SK-N-SH (cell line): ENCODE results near the gene RIC3.

Experiments used
- GABPA ChIP-seq: IDR thresholded peaks from 2 replicates; pipeline ENCODE4 v1.4.0; 2012; ENCODE audit warnings: low read depth, mild to moderate bottlenecking
- JUND ChIP-seq: IDR thresholded peaks from 2 replicates; pipeline ENCODE4 v1.4.0; 2012
- NFIC ChIP-seq: IDR thresholded peaks from 2 replicates; pipeline ENCODE4 v1.4.0; 2012; ENCODE audit warnings: borderline replicate concordance
- PBX3 ChIP-seq: IDR thresholded peaks from 2 replicates; pipeline ENCODE4; 2012
- POLR2AphosphoS5 ChIP-seq: IDR thresholded peaks from 2 replicates; pipeline ENCODE4 v1.6.1; 2012; ENCODE audit warnings: low read depth, low read length
- RAD21 ChIP-seq: IDR thresholded peaks from 2 replicates; pipeline ENCODE4 v1.6.1; 2012; ENCODE audit warnings: mild to moderate bottlenecking, low read length
- RFX5 ChIP-seq: IDR thresholded peaks from 2 replicates; pipeline ENCODE4 v1.6.1; 2012; ENCODE audit warnings: mild to moderate bottlenecking, improper control_type of control experiment, low read length
- RXRA ChIP-seq: IDR thresholded peaks from 2 replicates; pipeline ENCODE4 v1.4.0; 2012; ENCODE audit warnings: low read depth, mild to moderate bottlenecking, borderline replicate concordance
- TAF1 ChIP-seq: IDR thresholded peaks from 2 replicates; pipeline ENCODE4 v1.6.1; 2012; ENCODE audit warnings: low read depth, mild to moderate bottlenecking, low read length, moderate library complexity, borderline replicate concordance
- TCF12 ChIP-seq: IDR thresholded peaks from 2 replicates; pipeline ENCODE4 v1.4.0; 2012
- TF ChIP-seq, protein P1 (sequence below): fragments of 200-600 bp; sonication (generic); IDR thresholded peaks from 2 replicates; pipeline ENCODE4 v1.6.1; 2017; ENCODE audit warnings: antibody characterized with exemption, mild to moderate bottlenecking, moderate library complexity

DNA sequence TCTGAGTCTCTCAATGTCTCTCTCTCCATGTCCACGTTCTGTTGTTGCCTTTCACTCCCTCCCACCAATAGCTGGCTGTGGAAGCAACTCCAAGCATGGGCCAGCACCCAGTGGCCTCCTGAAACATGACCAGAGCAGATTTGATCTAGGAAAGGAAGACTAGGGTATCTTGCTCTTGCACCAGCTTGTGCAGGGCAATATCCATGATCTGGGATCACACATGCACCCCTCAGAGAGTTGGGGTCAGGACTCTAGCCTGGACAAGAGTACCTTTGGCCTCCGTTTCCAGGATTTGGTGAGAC is 34.5 kb upstream of the RIC3 start:
- no peak for TF ChIP-seq NFIC
- TF ChIP-seq, protein P1, sequence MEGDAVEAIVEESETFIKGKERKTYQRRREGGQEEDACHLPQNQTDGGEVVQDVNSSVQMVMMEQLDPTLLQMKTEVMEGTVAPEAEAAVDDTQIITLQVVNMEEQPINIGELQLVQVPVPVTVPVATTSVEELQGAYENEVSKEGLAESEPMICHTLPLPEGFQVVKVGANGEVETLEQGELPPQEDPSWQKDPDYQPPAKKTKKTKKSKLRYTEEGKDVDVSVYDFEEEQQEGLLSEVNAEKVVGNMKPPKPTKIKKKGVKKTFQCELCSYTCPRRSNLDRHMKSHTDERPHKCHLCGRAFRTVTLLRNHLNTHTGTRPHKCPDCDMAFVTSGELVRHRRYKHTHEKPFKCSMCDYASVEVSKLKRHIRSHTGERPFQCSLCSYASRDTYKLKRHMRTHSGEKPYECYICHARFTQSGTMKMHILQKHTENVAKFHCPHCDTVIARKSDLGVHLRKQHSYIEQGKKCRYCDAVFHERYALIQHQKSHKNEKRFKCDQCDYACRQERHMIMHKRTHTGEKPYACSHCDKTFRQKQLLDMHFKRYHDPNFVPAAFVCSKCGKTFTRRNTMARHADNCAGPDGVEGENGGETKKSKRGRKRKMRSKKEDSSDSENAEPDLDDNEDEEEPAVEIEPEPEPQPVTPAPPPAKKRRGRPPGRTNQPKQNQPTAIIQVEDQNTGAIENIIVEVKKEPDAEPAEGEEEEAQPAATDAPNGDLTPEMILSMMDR: no peak
- no peak for TF ChIP-seq RXRA
- no peak for TF ChIP-seq TAF1
- no peak for TF ChIP-seq POLR2AphosphoS5
- TF ChIP-seq JUND: no peak
- no peak for TF ChIP-seq PBX3
- no peak for TF ChIP-seq RAD21
- no peak for TF ChIP-seq GABPA
- no peak for TF ChIP-seq TCF12
- no peak for TF ChIP-seq RFX5
